DND-41 (cell line): ENCODE measurements around the gene NOXA1.

ENCODE experiments used
- ATAC-seq: fragments of 200-7000 bp; cut with Tn5 transposase; 3 replicates; pipeline ENCODE4 v1.9.1; 2021; ENCODE audit warnings: low read depth; ENCODE audit not compliant: insufficient read depth
- DNase-seq: peaks from one replicate; pipeline ENCODE4 v3.0.0-alpha.2; 2020
- H2AFZ ChIP-seq: 2 replicates; pipeline ENCODE4 v1.6.0; 2012; ENCODE audit warnings: low read depth, low read length
- H3K27ac ChIP-seq: 2 replicates; pipeline ENCODE4 v1.5.1; 2012; ENCODE audit warnings: low read length, inconsistent platforms
- H3K27me3 ChIP-seq: fragments of 200-600 bp; sonication (generic); 2 replicates; pipeline ENCODE4 v1.6.0; 2012; ENCODE audit warnings: low read length, mild to moderate bottlenecking, inconsistent platforms; ENCODE audit not compliant: insufficient read depth, poor library complexity
- H3K36me3 ChIP-seq: 2 replicates; pipeline ENCODE4 v1.5.1; 2012; ENCODE audit warnings: low read length, inconsistent platforms; ENCODE audit not compliant: insufficient read depth
- H3K4me1 ChIP-seq: 2 replicates; pipeline ENCODE4 v1.5.1; 2012; ENCODE audit warnings: mild to moderate bottlenecking, low read length; ENCODE audit not compliant: insufficient read depth
- H3K4me2 ChIP-seq: 2 replicates; pipeline ENCODE4 v1.6.0; 2012; ENCODE audit warnings: mild to moderate bottlenecking, moderate library complexity, low read length, inconsistent platforms; ENCODE audit not compliant: insufficient read depth
- H3K4me3 ChIP-seq, 2 experiments: fragments of 200-600 bp in 1 of 2; shearing (Covaris generic) in 1 of 2; 2 replicates each; pipeline ENCODE4 v1.5.1; 2012 to 2016; ENCODE audit warnings: inconsistent platforms in 2 of 2, low read length in 2 of 2, mild to moderate bottlenecking in 2 of 2, low read depth in 1 of 2, moderate library complexity in 1 of 2
- H3K79me2 ChIP-seq: 2 replicates; pipeline ENCODE4 v1.6.0; 2012; ENCODE audit warnings: low read length, inconsistent platforms; ENCODE audit not compliant: insufficient read depth
- H3K9ac ChIP-seq: 2 replicates; pipeline ENCODE4 v1.6.0; 2012; ENCODE audit warnings: low read depth, mild to moderate bottlenecking, inconsistent platforms, low read length, moderate library complexity
- H3K9me3 ChIP-seq: 2 replicates; pipeline ENCODE4 v1.5.1; 2012; ENCODE audit warnings: low read length, moderate library complexity, mild to moderate bottlenecking, inconsistent platforms; ENCODE audit not compliant: insufficient read depth, severe bottlenecking
- H4K20me1 ChIP-seq: 2 replicates; pipeline ENCODE4 v1.6.0; 2012; ENCODE audit warnings: low read length; ENCODE audit not compliant: insufficient read depth
- CTCF ChIP-seq: IDR thresholded peaks from 2 replicates; pipeline ENCODE4 v1.5.1; 2012; ENCODE audit warnings: borderline replicate concordance, low read length, moderate library complexity, mild to moderate bottlenecking; ENCODE audit not compliant: poor library complexity, severe bottlenecking; ENCODE audit errors: extremely low read depth
- EZH2 ChIP-seq: IDR thresholded peaks from 3 replicates; pipeline ENCODE4 v1.6.1; 2012; ENCODE audit warnings: borderline replicate concordance, low read depth, mild to moderate bottlenecking, moderate library complexity, low read length, inconsistent platforms; ENCODE audit not compliant: severe bottlenecking

Gene NOXA1

GRCh38 chr9:137446851-137447471 lies 23.8 kb downstream of the NOXA1 start:
- no peak for DNase-seq
- H3K9me3 ChIP-seq, result no peaks in the 10 kb centered on the region
- H2AFZ ChIP-seq, result no peak overlapping the region
- H3K27me3 ChIP-seq, result no peaks in the 10 kb centered on the region
- H3K36me3 ChIP-seq, result no peaks in the 10 kb centered on the region
- TF ChIP-seq CTCF, result no peak
- no peak for TF ChIP-seq EZH2
- H3K4me1 ChIP-seq, result no peaks in the 10 kb centered on the region
- H3K4me2 ChIP-seq, result no peak overlapping the region
- no peaks in the 10 kb centered on the region for H3K79me2 ChIP-seq
- no peak overlapping the region for H3K27ac ChIP-seq
- H3K4me3 ChIP-seq, result no peak overlapping the region
- H3K9ac ChIP-seq, result no peak overlapping the region
- no peak for ATAC-seq
- peaks cover 24% of the 10 kb centered on the region for H4K20me1 ChIP-seq

GRCh38 chr9:137447722-137448601 lies 24.8 kb downstream of the NOXA1 start:
- Histone ChIP-seq H3K9ac (no peak overlapping the region), H3K27me3 (no peaks in the 10 kb centered on the region), H3K4me2 (no peak overlapping the region), H3K9me3 (no peaks in the 10 kb centered on the region), H3K36me3 (no peaks in the 10 kb centered on the region), H4K20me1 (peaks cover 24% of the 10 kb centered on the region), H3K79me2 (no peaks in the 10 kb centered on the region), H2AFZ (no peak overlapping the region), H3K4me1 (no peaks in the 10 kb centered on the region), H3K4me3 (no peak overlapping the region), H3K27ac (no peak overlapping the region)
- DNase-seq, result no peak
- ATAC-seq, result no peak
- TF ChIP-seq EZH2, result no peak
- TF ChIP-seq CTCF, result no peak

GRCh38 chr9:137448602-137448962 lies 25.4 kb downstream of the NOXA1 start:
- Histone ChIP-seq H3K4me1 (no peaks in the 10 kb centered on the region), H3K36me3 (no peaks in the 10 kb centered on the region), H4K20me1 (peaks cover 24% of the 10 kb centered on the region), H3K4me2 (no peak overlapping the region), H3K79me2 (no peaks in the 10 kb centered on the region), H3K9ac (no peak overlapping the region), H3K27me3 (no peaks in the 10 kb centered on the region), H2AFZ (no peak overlapping the region), H3K4me3 (no peak overlapping the region), H3K27ac (no peak overlapping the region), H3K9me3 (no peaks in the 10 kb centered on the region)
- no peak for DNase-seq
- ATAC-seq, result no peak
- TF ChIP-seq EZH2 (no peak), CTCF (no peak)
